GM19452 (cell line): Measurements from ENCODE around the gene ABL1.

Experiments used
- ATAC-seq: cut with Tn5 transposase; IDR thresholded peaks from one replicate; pipeline ENCODE4 v1.9.1; 2021; ENCODE audit not compliant: unreplicated experiment

ABL1 gene

DNA sequence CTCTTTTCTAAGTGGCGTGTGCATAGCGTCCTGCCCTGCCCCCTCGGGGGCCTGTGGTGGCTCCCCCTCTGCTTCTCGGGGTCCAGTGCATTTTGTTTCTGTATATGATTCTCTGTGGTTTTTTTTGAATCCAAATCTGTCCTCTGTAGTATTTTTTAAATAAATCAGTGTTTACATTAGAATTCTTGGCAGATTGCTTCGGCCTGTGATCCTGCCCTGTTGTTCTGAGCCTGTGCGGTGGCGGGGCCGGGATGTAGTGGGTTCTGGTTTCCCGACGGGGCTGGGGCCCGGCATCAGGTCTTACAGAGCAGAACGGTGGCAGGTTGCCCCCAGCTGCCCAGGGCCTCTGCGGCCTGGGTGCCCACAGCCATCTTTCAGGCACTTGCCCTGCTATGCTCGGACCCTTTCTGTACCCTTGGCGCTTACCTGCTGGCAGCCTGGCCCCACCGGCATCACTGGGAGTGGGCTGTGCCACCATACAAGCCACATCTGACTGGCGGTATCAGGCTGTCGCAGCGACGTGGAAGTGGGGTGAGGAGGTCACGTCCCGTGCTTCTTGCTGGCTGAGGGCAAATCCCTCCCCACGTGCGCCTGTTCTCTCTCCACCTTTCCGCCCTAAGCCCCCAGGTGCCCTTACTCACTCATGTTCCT lies 52.6 kb downstream of the ABL1 start:
- ATAC-seq, result no peak

DNA sequence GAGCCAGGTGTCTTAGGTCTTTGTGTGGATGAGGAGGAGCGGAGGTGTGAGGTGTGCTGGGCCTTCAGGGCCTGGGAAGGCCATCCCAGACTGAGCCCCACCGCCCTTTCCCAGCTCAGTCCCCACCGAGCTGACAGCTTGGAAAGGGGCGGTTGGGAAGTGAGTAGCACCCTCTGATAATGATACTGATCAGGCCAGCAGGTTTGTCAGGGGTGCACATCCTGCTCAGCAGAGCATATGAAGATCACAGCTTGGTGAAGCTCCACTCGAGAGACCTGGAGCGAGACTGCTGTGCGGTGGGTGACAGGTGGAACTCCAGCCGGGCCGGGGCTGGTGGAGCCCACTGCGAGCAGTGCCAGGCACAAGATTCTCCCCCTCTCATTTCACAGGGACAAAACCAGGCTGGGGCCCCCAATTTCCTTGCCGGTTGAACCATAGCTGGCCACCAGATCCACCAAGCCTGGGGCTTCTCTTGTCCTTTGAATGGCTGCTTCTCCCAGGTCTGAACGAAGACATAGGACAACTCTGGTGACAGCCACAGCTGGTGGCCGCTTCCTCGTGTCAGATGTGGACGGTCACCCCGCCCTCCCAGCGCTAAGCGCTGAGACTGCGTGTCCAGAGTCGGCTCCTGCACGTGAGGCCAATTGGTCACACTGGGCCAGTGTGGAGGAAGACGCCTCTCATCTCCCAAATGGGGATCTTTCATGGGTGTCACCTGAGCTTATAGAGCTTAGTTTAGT lies 53.3 kb downstream of the ABL1 start:
- no peak for ATAC-seq

DNA sequence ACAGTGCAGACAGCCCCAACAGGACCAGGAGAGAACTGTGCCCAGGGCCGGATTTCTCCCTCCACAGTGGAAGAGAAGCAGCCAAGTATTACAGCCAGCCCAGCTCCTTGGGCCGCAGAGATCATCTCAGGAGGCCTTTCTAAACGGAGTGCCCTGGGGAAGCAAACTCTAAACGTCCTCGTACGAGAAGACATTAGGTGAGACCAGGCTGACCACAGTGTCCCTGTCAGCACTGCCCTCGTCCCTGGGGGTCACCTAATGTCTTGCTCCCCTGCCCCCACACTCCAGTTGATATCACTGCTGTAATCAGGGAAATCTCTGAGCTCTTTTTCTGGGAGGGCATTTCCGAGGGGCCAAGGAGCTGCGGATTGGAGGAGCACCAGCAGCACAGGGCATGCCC lies 55.1 kb downstream of the ABL1 start:
- ATAC-seq, result no peak

DNA sequence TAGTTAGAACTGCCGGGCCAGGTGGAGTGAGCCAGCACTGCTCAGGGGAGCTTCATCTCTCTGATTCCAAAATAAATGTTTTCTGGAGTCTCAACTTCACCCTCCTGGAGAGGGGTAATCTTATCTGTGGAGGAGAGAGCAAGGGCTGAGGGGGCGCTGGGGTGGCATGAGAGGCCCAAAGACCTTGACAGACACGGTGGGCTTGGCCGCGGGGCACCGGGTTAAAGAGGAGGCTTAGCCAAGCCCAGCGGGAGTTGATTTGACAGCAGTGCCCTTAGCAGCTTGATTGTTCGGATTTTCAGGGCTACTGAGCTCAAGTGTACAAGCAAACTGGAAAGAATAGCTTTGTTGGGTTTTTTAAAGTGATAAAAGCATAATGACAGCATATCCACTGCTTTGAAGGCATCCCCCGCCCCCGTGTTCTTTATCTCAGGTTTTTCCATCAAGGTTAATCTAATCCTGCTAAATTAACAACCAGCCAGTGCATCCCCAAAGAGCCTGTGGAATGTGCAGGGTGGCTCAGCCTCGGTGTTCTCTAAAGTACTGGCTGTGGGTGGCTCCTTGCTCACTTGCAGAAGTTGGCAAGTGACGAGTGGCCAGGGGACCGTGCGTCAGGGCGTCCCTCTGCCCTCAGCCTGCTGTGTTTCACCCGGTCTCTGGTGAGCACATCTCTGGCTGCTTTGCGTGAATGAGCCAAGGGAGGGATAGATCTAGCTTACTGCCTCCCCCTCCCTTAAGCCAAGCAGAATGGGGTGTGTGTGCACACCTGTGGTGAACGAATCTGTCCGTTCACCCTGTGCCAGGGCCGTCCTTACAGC lies 56.0 kb downstream of the ABL1 start:
- no peak for ATAC-seq

DNA sequence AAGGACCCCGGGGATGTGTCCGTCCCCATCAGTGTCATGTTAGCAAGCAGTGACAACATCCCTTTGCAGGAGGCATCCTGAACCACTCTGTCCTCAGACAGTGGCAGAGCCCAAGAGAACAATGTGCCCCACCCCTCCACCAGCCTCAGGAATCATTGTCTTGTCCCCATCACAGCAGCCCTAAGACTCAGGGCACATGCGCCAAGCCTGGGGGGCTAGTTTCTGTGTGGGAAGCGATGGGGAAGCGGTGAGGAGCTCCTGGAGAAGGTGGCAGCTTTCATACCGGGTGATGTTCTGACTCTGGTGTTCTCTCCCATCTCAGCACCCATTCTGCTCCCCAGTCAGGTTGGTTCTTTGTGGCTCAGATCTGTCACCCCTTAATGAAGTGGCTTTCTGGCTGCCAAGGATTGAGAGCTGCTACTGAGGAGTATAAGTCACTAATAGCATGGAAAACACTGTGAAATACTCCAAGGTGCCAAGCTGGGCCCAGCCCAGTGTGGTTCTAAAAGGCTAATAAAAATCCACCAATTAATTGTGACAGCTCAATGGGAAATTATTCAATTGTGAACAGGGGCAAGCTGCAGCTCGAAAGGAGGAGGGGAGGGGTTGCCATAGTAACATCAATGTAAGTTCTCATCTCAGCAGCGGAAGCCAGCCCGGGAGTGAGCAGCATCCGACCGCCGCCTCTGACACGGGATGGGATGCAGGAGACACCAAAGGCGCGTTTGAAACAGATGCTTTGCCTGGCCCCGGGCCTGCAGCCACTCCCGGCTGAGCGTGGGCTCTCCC lies 56.8 kb downstream of the ABL1 start:
- no peak for ATAC-seq

DNA sequence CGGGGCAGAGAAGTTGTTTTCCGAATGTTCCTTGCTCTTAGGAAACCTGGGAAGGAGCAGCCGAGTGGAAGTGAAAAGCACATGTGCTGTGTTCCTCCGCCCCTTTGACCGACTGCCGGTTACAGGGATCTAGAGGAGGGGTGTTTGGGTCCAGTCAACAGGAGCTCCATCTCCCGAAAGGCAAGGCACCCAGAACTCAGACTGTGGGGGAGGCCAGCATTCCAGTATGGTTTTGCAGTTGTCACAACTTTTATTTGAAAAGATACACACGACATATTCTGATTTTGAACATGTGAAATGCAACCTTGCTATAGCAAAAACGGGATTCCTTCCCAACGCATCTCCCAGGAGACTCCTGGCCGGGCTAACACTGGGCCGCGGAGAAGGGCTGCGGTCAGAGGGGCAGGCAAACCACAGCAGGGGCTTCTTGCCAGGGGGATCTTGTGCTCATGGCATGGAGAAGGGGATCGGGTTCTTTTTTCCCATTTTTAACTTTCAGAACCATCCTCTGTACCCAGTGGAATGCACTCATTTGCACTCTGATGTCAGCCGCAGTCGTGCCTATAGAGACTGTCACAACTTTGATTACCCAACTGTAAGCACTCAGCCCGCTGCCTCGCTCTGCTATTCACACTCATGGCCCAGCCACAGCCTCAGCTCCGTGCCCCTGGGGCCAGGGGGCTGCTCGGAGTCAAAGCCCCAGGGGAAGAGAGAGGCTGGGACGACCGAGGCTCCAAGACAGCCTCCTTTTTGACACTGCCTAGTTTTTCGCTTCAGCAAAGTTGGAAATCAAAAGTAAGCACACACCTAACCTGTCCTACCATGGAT lies 57.6 kb downstream of the ABL1 start:
- ATAC-seq, result no peak

DNA sequence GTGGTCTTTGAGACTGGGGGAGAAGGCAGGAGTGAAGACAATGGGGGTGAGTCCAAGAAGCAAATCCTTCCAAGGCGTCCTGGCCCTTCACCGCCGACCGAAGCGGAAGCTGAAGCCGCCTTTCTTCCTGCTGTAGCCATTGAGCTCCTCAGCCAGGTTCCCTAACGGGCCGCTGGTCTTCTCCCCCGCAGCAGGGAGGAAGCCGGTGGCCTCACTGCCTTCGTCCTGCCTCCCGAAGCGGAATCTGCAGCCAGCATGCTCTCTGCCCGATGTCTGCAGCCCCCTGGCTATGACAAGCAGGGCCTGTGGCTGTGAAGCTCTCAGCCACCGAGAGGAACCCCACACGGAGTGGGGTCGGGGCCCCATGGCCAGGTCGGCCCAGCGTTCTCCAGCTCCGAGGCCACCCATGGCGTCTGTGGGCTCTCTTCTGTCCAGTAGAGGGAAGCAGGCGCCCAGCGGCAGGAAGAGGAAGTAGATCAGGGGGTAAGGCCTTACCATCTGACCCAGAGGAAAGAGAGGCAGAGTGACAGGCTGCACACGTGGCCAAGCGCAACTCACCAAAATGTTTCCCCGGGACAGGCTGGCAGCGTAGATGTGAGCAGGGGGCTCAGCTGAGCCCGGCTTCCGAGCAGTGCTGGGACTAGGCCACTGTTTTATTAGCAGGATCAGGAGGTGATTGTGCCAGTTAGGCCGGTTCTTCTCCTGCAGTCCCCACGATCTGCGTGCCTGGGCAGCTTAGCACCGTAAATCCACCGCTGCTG lies 58.5 kb downstream of the ABL1 start:
- no peak for ATAC-seq

DNA sequence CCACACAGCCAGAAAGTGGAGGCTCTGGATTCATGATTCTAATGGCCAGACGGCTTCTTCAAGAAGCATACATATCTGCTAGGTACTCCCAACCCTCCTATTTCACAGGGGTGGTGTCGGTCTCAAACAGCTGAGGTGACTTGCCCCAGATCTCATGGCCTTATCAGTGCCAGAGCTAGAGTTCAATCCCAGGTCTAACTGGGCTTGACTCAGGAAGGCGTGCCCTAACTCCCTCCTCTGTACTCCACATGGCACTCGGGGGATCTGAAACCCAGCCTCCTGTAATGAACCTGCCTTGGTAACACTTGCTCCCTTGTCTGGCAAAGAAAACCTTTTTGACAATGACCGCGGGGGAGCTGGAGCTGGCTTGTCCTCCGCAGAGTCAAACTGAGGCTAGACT lies 59.5 kb downstream of the ABL1 start:
- no peak for ATAC-seq

DNA sequence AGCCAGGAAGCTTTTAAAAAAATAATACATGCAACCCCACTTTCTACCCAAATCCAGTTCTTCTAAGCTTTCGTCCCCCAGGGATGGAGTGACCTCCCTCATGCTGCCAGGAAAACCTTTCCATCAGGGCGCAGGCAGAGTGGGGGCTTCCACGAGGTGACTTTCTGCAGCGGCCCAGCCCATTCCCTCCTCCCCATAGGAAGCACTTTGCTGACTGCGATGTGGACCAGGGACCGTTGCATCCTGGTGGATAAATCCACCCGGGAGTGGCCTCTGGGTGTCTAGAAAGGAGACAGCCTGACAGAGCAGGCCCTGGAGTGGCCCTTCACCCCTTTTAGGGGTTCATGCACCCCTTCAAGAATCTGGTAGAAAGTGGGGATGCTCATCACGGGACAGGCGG lies 60.0 kb downstream of the ABL1 start:
- ATAC-seq, result no peak

DNA sequence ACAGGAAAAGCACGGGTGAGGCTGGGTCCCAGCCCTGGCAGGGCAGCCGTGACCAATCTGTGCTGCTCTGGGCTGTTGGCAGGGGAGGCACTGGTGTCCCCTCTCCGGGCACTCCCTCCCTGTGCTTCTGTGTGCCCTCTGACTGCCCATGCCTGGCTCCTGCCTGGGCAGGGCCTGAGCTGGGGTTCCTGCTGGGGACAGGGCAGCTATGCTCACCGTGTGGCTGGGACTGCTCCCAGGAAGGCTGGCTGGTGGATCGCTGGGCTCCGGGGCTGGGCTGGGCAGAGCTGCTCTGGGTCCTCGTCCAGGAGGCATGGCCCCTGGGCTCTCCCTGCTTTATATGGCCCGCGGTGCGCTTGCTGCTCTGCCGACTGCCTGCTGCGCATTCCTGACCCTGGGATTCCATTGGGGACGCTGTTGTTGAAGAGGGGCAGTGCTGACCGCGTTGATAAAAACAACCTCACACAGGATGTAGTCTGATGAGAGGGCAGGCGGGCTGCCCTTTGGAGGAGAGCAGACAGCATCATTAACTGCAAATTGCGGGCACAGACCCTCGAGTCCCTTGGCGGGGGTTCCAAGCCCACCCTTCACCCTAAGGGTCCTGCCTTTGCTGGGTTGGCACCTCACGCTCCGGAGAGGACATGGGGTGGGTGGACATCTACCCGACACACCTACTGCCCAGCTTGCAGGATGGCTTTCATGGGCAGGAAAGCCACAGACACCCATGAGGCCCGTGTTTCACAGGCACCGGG lies 60.6 kb downstream of the ABL1 start:
- no peak for ATAC-seq

DNA sequence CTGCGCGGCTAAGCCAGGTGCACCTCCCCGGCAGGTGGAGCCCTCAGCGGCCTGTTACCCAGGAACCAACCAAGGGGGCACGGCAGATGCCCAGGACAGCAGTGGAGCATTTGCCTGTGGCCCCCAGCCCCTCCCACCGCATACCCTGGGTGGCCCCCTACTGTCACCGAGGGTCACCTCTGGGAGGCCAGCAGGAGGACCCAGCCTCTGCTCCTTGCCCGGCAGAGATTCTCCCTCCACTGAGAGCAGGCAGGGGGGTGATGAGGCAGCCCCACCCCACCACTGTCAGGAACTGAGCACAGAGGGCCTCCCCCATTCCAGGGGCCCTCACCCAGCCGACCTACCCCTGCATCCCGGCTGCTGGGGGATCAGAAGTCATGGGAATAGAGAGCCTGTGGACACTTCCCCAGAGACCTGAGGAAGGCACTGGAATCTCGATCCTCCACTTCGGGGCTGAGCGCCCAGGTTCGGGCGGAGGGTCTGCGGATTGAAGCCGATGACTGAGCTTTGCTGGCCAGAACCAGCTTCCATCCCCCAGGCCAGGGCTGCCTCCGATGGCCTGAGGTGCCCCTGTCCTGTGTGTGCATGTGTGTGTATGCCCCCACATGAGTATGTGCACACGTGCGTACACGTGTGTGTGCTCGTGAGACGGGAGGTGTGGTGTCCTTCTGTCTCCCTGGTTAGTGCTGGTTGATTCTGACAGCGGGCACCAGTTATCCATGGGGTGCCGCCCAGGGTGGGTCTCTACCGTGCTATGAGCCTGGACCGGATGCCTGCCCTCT lies 61.4 kb downstream of the ABL1 start, which contains the start of gene QRFP:
Gene QRFP, minus strand, starts transcription at position 580 of the 782 bp plus-strand sequence. CDS start 2,974 bp downstream, outside the sequence.
- ATAC-seq, result no peak

DNA sequence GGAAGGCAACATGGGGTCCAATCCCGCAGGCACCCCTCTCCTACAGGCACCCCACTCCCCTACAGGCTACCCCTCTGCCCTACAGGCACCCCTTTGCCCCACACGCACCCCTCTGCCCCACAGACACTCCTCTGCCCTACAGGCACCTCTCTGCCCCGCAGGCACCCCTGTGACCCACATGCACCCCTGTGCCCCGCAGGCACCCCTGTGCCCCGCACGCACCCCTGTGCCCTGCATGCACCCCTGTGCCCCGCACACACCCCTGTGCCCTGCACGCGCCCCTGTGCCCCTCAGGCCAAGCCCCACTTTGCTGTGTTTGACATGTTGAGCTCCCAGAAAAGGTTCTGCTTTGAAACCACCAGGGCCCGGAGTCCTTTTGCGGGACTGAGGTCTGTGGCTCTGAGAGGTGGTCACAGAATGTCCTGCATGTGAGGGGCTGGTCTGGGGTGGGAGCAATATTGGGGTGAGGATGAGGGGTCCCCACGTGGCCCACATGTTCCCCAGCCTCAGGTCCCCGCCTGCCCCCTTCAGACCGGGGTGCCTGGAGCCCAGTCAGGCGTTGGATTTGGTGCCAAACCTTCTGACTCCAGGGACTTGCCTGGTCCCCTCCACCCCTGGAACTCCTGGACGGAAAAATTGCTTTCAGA lies 62.2 kb downstream of the ABL1 start:
- ATAC-seq, result no peak

DNA sequence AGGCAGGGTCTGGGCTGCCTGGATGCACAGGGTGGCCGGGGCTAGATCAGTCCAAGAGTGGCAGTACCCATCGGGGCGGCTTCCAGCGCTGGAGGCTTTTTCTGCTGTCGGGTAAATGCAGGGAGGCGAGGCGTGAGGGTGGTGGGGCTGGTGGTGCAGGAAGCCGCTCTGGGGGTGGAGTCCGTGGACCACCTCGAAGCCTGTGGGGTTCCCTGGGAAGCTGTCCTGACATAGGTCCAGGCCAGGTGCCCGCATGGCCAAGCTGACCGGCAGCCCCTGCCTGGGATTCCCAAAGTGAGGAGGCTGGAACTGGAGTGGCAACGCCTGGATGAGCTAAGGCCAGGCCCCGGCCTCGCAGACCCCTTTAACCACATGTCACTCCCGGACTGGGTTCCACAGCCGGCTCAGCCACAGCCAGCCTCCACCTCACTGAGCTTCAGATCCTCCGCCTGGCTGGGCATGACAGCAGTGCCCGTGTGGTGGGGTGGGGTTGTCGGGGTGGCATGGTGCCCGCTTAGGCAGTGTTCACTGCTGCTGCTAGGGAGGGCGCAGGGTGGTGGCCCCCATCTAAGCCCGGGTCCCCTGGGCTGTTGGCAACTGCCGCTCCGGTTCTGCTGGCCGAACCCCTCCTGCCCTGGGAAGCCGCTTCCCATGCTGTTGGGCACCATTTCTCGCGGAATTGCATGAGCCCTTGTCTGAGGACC lies 62.9 kb downstream of the ABL1 start:
- ATAC-seq, result no peak

DNA sequence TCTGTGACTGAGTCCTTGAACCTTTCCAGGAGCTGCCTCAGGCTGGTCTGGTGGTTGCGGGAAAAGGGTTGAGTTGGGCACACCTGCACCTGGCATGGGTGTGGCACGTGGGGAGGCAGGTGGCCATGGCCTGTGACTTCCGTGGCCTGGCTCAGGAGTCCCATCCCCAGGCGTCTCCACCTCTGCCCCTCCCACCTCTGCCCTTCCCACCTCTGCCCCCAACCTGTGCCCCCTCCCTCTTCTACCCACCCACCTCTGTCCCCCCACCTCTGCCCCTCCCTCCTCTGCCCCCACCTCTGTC lies 63.4 kb downstream of the ABL1 start:
- ATAC-seq, result no peak

DNA sequence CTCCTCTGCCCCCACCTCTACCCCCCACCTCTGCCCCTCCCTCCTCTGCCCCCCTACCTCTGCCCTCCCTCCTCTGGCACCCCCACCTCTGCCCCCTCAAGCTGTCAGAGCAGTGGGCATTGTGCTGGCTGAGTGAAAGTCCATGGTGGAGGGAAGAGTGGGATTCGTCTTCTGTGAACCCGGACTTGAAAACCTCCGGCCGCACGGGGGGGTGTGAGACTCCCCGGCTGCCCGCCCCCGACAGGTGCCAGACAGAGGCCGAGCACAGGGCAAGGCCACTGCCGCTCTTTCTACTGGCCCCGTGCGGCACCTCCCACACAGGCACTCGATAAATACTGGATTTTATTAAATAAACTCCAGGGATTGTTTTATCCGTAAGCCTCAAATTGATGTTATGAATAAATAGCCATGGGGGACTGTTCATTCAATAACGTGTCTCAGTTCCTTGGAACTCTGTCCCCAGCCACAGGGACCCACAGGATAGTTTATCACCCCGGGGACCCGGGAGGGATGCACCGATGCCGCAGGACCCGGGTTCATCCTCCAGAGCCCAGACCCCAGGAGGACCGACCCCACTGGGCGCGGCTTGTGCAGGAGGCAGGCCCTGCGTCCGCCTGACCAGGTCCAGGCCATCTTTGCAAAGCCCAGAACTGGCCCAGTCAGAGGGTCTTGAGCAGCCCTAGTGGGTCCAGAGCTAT lies 64.1 kb downstream of the ABL1 start:
- ATAC-seq, result no peak

DNA sequence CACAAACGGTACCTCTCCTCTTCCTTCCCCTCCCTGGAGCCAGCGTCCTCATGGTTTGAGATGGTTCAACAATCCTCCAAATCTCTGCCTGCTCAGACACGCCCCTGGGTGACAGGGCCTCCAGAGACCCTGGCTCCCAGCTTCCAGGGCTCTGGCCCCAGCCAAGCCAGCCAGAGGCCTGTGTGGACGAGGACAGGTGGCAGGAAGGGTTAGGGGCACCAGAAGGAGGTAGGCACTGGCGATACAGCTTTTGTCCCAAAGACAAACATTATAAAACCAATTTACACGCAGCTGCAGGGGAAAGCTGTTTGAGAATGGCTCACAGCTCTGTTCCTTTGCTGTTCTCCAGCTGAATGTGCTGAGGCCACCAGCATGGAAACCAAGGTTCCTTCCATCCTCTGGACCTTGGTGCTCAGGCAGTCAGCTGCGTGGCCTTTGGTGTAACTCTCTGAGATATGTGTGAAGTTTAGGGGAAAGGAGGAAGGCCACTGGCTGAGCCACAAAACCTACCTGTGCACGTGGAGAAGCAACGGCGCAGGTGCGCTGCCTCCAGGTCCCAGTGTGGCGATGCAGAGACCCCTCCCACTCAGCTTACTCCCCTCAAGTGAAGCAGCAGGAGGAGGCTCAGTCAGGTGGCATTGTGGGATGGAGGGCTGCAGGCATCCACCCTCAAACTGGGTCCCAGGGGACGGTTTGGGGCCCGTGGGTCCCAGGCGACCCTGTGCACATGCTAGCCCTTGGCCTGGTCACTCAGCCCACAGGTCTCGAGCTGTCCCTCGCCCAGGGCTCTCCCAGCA lies 65.8 kb downstream of the ABL1 start:
- ATAC-seq, result no peak
